T follicular helper cell (primary cell): ENCODE data around the gene WDFY4.

Experiments used
- DNase-seq: peaks from one replicate; pipeline ENCODE4 v3.0.0-alpha.2; 2020; ENCODE audit warnings: low read depth

The WDFY4 gene

GRCh38 chr10:48655411-48656240 is 29.0 kb upstream of the WDFY4 start:
- DNase-seq: no peak

- DNase-seq: peak; percentile 57
Observed at GRCh38 chr10:48656241-48656913, 28.3 kb upstream of the WDFY4 start.

DNA sequence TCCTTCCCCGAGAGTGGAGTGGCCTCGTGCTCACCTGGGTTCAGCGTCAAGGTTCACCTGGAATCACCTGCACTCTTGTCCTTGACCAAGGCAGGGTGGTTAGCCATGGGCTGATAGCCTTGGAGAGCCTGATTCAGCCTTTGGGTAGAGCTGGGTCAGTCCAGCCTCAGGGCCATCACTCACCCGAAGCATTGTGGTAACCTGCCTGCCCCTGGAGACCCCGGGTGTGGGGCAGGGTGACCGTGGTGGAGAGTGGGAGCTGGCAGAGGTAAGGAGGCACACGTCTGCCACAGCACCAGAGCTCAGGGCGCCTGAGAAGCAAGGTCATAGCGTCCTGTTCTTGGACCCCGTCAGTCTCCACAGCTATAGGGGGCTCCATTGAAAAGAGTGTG is 27.8 kb upstream of the WDFY4 start:
- DNase-seq: no peak

DNA sequence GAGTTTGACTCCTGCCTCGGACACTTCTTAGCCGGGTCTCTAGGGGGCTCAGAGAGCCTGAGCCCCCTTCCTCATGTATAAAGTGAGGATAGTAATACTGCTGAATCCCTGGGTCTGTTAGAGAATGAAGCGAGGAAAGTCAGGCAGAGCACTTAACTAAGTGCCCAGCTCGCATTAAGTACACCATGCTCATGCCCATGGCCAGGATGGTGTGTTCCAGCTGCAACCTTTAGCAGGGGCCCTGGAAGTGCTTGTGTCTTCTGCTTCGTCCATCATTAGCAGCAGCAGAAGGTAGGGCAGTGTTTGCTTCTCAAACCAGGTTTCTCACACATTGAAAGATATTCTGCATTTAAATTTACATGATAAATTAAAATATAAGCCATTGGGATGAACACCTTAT is 27.3 kb upstream of the WDFY4 start:
- no peak for DNase-seq

DNA sequence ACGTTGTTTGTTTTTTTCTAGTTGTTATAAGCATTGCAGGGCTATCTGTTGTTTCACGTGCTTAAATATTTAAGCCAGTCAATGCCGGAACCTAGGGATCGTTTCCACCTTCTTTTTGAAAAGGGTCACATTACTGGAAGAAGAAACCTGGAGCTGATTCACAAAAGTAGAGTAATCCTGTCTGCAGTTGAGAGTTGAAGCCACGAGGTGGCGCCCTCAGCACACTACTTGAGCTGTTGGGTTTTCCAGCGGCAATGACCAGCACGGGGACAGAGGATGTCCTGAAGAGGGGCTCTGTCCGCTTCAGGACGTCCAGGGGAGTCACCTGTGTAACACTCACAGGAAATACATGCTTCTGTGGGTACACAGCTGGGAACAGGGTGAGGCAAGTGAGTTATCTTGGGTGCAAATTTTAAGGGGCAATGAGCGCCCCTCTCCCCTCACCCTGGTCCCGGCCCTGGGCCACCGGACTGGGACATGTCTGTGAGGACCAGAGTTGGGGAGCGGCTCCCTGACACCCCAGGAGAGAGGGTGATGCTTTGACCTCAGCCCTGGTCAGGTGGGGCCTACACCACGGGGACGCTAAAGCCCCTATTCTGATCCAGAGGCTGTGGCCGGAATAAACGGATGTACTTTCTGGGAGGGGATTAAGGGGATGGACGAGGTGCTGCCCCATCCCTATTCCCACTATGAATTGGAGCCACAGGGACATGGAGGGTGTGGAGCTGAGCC is 26.3 kb upstream of the WDFY4 start:
- no peak for DNase-seq

DNA sequence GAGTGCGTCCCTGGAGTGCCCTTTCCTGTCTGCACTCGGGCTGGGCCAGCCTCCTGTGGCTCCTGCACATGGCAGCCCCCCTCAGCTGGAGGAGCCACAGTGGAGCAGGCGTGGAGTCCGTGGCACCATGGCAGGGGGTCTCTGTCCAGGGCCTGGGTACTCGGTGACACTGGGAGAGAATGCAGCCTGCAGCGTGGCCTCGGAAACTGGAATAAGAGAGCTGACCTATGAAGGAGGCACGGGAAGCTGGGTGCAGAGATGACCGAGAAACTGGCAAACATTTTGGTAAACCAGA is 25.8 kb upstream of the WDFY4 start:
- no peak for DNase-seq

GRCh38 chr10:48659790-48660189 is 24.9 kb upstream of the WDFY4 start:
- no peak for DNase-seq

DNA sequence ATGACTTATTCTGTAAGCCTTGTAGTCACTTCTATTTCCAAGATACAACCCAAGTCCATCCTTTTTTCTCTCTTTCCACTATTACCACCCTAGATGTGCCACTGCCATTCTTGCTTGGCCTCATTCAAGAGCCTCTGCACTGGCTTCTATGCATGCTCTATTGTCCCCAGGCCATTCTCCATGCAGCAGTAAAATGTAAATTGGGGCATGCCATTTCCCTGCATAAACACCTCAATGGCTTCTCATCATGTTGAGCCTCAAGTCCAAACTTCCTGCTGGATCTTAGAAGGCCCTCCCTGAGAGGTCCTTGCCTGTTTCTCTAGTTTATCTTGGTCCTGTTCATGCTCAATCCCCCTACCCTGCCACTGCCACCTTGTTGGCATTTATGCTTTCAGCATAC is 23.2 kb upstream of the WDFY4 start:
- DNase-seq: no peak

GRCh38 chr10:48667960-48668590 is 16.6 kb upstream of the WDFY4 start:
- DNase-seq: no peak

DNA sequence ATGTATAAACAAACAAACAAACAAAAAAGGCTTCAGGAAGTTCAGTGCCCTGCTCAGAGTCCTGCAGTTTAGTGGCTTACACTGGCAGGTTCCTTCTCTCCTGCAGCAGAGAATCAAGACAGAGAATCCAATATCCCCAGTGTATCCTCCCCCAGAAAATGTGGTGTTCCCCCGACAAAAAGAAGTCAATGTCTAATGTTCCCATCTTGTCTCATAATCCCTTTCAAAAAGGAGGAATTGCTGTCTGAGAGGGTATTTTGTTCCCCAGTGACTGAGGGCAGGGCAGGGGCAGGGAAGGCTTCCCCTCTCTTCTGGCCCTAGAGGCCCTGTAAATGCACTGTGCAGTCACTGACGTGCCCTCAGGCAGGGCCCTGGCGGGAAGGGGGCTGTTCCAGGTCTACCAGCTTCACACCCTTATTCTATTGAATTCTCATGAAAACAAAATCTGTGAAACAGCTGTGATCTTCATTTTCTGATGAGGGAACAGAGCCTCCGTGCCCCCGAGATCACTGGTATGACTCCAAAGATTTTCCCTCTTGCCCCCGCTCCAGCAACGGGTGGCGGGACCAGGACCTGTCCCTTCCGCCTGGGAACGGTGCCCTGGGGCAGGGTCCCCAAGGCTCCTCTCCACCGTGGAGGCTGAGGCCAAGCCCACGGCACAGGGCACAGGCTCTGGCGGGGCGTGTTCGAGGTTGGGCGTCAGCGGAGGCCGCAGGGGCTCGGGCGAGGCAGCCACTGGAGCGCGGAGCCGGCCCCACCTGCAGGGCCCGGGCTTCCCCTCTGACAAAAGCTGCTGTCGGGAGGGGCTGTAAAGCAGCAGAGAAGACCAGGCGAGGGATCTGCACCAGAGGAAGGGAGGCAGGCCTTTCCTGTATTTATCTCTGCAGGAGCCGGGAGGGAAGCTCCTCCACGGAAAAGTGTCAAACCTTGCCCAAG is 13.4 kb upstream of the WDFY4 start:
- DNase-seq: no peak

DNA sequence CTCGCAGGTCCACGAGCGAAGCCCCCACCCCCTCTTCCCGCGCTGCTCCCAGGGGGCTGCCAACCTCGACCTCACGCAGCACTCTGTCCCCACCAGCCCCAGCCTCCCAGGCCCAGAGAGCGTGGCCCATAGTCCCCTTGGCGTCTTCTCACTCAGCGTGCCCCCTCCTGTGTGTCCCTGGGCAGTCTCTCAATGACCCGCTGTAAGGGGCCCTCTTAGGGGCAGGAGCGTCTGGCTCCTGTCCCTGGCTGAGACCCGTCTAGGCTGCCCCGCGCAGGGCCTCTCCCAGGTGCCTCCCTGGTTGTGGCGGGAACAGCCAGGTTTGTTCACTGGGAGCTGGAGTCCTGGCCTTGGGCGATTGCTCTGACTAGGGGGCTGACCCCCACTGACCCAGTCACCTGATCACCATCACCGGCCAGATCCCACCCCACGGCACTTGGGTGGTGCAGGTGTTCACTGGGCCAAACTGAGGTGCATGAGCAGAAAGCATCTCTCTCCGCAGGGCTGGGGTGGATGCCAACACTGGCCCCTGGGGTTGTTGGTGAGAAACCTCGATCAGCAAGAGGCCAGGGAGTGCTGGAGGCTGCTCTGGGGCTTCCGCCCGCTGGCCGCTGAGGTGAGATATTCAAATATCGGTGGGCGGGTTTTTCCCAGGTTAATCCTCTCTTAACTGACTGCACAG is 12.6 kb upstream of the WDFY4 start:
- DNase-seq: no peak

DNA sequence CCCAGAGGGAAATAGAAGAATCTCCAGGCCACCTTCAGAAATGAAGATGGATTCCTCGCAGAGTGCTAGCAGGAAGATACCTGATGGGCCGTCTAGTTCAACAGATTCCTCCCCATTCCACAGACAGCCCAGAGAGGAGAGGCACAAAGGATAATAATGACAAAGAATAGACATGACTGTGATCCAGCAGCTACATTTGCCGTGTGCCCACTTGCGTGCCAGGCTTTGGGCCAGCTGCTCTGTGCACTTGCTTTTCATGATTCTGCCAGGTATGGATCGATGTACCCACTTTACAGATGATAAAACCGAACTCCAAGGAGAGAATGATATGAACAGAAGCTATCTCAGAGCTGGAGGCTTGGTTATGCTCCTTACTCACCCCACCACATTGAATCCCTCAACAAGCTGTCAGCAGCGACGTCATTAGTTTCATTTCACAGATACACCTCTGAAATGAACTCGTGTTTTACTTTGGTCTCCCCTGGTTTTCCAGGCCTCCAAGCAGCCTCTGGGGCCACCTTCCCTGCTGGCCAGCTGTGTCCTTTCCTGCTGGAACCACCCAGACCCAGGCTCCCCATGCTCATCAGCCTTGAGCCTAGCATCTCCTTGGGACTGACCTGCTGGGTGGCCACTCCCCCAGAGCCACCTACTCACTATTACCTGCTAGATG is 11.9 kb upstream of the WDFY4 start:
- no peak for DNase-seq

DNA sequence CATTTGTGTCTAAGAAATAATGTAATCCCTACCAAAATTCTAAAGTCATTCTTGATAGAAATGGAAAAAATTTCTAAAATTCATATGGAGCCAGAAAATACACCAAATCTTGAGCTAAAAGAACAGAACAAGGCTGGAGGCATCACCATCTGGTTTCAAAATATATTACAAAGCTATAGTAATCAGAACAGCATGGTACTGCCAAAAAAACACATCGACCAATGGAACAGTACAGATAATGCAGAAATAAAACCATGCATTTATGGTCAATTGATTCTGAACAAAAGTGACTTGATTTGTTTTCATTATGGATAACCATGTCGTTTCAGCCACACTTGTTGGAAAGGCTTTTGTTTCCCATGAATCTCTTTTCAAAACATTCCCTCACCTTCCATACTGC is 7.0 kb upstream of the WDFY4 start:
- no peak for DNase-seq

DNA sequence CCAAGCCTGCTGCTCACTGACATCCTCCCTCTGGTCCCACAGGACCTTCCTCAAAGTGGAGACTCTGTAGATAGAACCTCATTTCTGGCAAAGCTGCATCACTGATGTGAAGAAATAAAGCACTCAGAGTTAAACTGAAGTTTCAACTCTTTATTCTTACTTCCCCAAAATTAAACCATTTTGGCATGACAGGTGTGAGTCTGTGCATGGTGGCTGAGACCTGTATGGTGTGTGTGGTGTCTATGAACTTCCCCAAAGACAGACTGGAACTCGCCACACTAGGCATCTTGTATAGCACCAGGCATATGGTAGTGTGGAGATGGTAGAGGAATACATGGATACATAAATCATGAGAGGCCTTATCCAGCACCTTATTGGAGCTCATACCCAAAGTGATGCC is 6.6 kb upstream of the WDFY4 start:
- DNase-seq: no peak

- DNase-seq: no peak
Observed at GRCh38 chr10:48681740-48682139, 2.9 kb upstream of the WDFY4 start.

GRCh38 chr10:48682265-48682664 is 2.4 kb upstream of the WDFY4 start:
- no peak for DNase-seq

GRCh38 chr10:48683424-48683823 is 1.2 kb upstream of the WDFY4 start:
- DNase-seq: no peak

DNA sequence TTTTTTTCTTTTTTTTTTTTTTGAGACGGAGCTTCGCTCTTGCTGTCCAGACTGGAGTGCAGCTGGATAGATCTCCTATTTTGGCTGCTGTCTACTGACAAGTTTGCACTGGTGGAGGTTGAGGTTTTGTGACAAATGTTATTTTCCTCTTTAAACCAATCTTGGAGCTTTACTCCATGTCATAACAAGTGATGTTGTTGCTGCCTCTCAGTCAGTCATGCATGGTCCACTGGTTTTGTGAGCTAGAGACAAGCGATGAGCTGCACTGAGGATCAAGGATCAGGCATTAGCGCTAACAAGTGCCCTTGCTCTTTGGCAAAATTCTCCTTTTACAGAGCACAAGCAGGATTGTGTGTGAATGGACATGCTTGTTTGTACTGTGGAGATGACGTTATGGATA is 805 bp upstream of the WDFY4 start:
- no peak for DNase-seq

- no peak for DNase-seq
Observed at GRCh38 chr10:48684463-48684791, 246 bp upstream of the WDFY4 start.

- no peak for DNase-seq
Observed at GRCh38 chr10:48685731-48686130, 1.1 kb downstream of the WDFY4 start.
